ENCODE data around the gene HERPUD1. TPM values are rescaled to one million over a fixed set of nuclear protein-coding genes. Genes with fewer than 3 reads are reported as not detected.
"Not testable (repeated sequence)": the region's sequence is repeated elsewhere in the genome, so short reads cannot be mapped to it uniquely, and the experiment has no call there.

HERPUD1 gene
- total RNA-seq, 2 experiments from 2014 or later: 159 TPM

DNA sequence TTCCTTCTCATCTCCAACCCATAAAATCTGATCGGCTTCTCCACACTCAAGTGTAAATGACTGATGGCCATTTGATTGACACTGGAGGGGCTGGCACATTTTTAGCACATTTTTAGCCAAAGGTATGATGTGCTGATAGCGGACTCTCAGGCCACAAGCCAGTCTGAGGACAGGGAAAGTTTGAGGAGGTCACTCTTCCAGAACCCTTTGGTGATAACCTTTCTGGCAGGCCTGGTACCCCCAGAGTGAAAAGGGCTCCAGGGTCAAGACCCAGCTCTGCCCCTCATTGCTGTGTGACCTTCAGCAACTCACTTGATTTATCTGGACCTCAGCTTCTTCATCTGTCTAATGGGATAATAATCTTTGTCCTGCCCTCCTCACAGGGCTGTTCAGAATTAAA lies 55.8 kb downstream of the HERPUD1 start:
- Mint-ChIP-seq H3K27me3 (no peaks in the 10 kb centered on the region), H3K4me1 (ENCODE audit: low read depth) (peaks cover 63% of the 10 kb centered on the region), H3K36me3 (peaks cover 57% of the 10 kb centered on the region), H3K4me3 (peak overlapping the region; percentile 96), H3K9me3 (no peaks in the 10 kb centered on the region), H3K27ac (peak overlapping the region; percentile 99)
- no peak for DNase-seq
- intact Hi-C loops (cut with micrococcal nuclease): loop anchor here (2.0 kb wide), 1 partner anchor 23 kb away; no protein-coding TSS in a partner anchor
- ChIA-PET POLR2A (interaction anchor here (2.7 to 4.4 kb wide), 2 partner anchors 48 to 53 kb away, joined by 18 to 50 read pairs; no protein-coding TSS in a partner anchor), CTCF (interaction anchor here (2.5 to 8.6 kb wide), 2 partner anchors 23 to 54 kb away, joined by 18 to 91 read pairs; no protein-coding TSS in a partner anchor)

- ChIA-PET POLR2A (interaction anchor here (0.8 to 4.4 kb wide), 11 partner anchors 11 to 458 kb away, joined by 3 to 50 read pairs (median 6); partner anchors contain the start of gene CPNE2), CTCF (interaction anchor here (1.9 to 8.6 kb wide), 3 partner anchors 11 to 54 kb away, joined by 7 to 91 read pairs (median 18); no protein-coding TSS in a partner anchor)
- peak overlapping the region; percentile 99 for H3K27ac Mint-ChIP-seq
- H3K27me3 Mint-ChIP-seq: no peaks in the 10 kb centered on the region
- intact Hi-C loops (cut with micrococcal nuclease): loop anchor here (2.0 kb wide), 1 partner anchor 24 kb away; no protein-coding TSS in a partner anchor
- H3K4me1 Mint-ChIP-seq (ENCODE audit: low read depth): peaks cover 64% of the 10 kb centered on the region
- peak overlapping the region; percentile 96 for H3K4me3 Mint-ChIP-seq
- no peak for DNase-seq
- H3K9me3 Mint-ChIP-seq: no peaks in the 10 kb centered on the region
- peaks cover 57% of the 10 kb centered on the region for H3K36me3 Mint-ChIP-seq
Observed at GRCh38 chr16:56988161-56988947, 56.4 kb downstream of the HERPUD1 start.

- peaks cover 60% of the 10 kb centered on the region for H3K36me3 Mint-ChIP-seq
- ChIA-PET POLR2A (interaction anchor here (0.6 to 4.4 kb wide), 20 partner anchors 10 to 458 kb away, joined by 3 to 50 read pairs (median 5); partner anchors contain the start of genes CPNE2 and HERPUD1), CTCF (interaction anchor here (0.7 to 8.6 kb wide), 8 partner anchors 10 to 95 kb away, joined by 3 to 91 read pairs (median 4); no protein-coding TSS in a partner anchor)
- peaks cover 66% of the 10 kb centered on the region for H3K4me1 Mint-ChIP-seq (ENCODE audit: low read depth)
- DNase-seq: peak; percentile 94
- intact Hi-C loops (cut with micrococcal nuclease): loop anchor here (2.0 kb wide), 1 partner anchor 24 kb away; no protein-coding TSS in a partner anchor
- peak within 1 kb of the TSS; percentile 96 for H3K4me3 Mint-ChIP-seq
- no peaks in the 10 kb centered on the region for H3K27me3 Mint-ChIP-seq
- H3K9me3 Mint-ChIP-seq: no peaks in the 10 kb centered on the region
- H3K27ac Mint-ChIP-seq: peak within 1 kb of the TSS; percentile 99
Observed at GRCh38 chr16:56988948-56989945, 57.3 kb downstream of the HERPUD1 start, which contains the start of gene NLRC5. NLRC5 (plus strand) TSS chr16:56989557; CDS start chr16:57020713, 31,156 bp downstream.

DNA sequence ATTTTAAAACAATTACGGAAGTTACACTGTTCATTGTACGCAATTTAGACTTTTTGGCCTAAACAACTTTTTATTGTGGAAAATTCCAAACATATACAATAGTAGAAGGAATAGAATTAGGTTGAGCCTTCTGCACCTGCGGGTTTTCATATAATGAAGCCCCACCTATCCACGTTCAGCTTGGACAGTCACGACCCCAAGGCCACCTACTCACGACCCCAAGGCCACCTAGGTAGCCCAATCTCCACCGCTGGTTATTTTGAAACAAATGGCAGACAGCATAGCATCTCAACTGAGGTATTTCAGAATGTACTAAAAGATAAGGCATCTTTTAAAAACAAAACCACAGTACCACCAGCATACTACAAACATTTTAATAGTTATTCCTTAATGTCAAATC lies 58.0 kb downstream of the HERPUD1 start:
- DNase-seq: no peak
- Mint-ChIP-seq H3K27me3 (no peaks in the 10 kb centered on the region), H3K4me1 (ENCODE audit: low read depth) (peaks cover 66% of the 10 kb centered on the region), H3K27ac (peak overlapping the region; percentile 99), H3K4me3 (peak overlapping the region; percentile 96), H3K9me3 (no peaks in the 10 kb centered on the region), H3K36me3 (peaks cover 57% of the 10 kb centered on the region)
- CTCF ChIA-PET: interaction anchor here (0.7 to 8.6 kb wide), 8 partner anchors 9 to 94 kb away, joined by 3 to 91 read pairs (median 4); no protein-coding TSS in a partner anchor
- intact Hi-C loops (cut with micrococcal nuclease): loop anchor here (1.0 to 5.0 kb wide), 4 partner anchors 25 to 197 kb away; partner anchors contain the start of genes PSME3IP1 and RSPRY1
- POLR2A ChIA-PET: interaction anchor here (1.0 to 4.4 kb wide), 14 partner anchors 10 to 103 kb away, joined by 3 to 50 read pairs (median 6); partner anchors contain the start of genes CPNE2 and HERPUD1

- H3K4me3 Mint-ChIP-seq: peak overlapping the region; percentile 96
- ChIA-PET CTCF (interaction anchor here (1.6 kb wide), 1 partner anchor 32 kb away, joined by 4 read pairs; no protein-coding TSS in a partner anchor), POLR2A (interaction anchor here (1.3 to 4.4 kb wide), 6 partner anchors 9 to 59 kb away, joined by 6 to 50 read pairs (median 14); partner anchors contain the start of gene HERPUD1)
- no peaks in the 10 kb centered on the region for H3K27me3 Mint-ChIP-seq
- no peaks in the 10 kb centered on the region for H3K9me3 Mint-ChIP-seq
- intact Hi-C loops (cut with micrococcal nuclease): loop anchor here (1.0 to 5.0 kb wide), 4 partner anchors 10 to 197 kb away; partner anchors contain the start of genes PSME3IP1 and RSPRY1
- peak overlapping the region; percentile 99 for H3K27ac Mint-ChIP-seq
- peaks cover 58% of the 10 kb centered on the region for H3K36me3 Mint-ChIP-seq
- DNase-seq: peak; percentile 57
- peaks cover 64% of the 10 kb centered on the region for H3K4me1 Mint-ChIP-seq (ENCODE audit: low read depth)
Observed at GRCh38 chr16:56990407-56991286, 58.7 kb downstream of the HERPUD1 start.

GRCh38 chr16:56992431-56992830 lies 60.5 kb downstream of the HERPUD1 start:
- H3K36me3 Mint-ChIP-seq: peaks cover 67% of the 10 kb centered on the region
- peak overlapping the region; percentile 99 for H3K27ac Mint-ChIP-seq
- intact Hi-C loops (cut with micrococcal nuclease): loop anchor here (5.0 kb wide), 1 partner anchor 195 kb away; the partner anchor contains the start of genes PSME3IP1 and RSPRY1
- ChIA-PET POLR2A (interaction anchor here (0.6 to 2.3 kb wide), 4 partner anchors 10 to 123 kb away, joined by 3 to 9 read pairs (median 4); no protein-coding TSS in a partner anchor), CTCF (interaction anchor here (1.0 to 1.6 kb wide), 3 partner anchors 17 to 49 kb away, joined by 3 to 4 read pairs (median 4); no protein-coding TSS in a partner anchor)
- not testable (repeated sequence) for H3K27me3 Mint-ChIP-seq, DNase-seq, H3K9me3 Mint-ChIP-seq
- peaks cover 64% of the 10 kb centered on the region for H3K4me1 Mint-ChIP-seq (ENCODE audit: low read depth)
- H3K4me3 Mint-ChIP-seq: peak overlapping the region; percentile 96

GRCh38 chr16:56993204-56993603 lies 61.3 kb downstream of the HERPUD1 start:
- Mint-ChIP-seq H3K4me1 (ENCODE audit: low read depth) (peaks cover 64% of the 10 kb centered on the region), H3K27me3 (no peaks in the 10 kb centered on the region), H3K4me3 (peak overlapping the region; percentile 62), H3K36me3 (peaks cover 63% of the 10 kb centered on the region), H3K9me3 (no peaks in the 10 kb centered on the region), H3K27ac (peak overlapping the region; percentile 99)
- ChIA-PET POLR2A (interaction anchor here (1.4 to 2.3 kb wide), 2 partner anchors 9 to 49 kb away, joined by 3 to 9 read pairs; no protein-coding TSS in a partner anchor), CTCF (interaction anchor here (1.0 to 1.6 kb wide), 2 partner anchors 16 to 49 kb away, joined by 3 to 4 read pairs; no protein-coding TSS in a partner anchor)
- DNase-seq: no peak
- intact Hi-C loops (cut with micrococcal nuclease): loop anchor here (1.0 to 5.0 kb wide), 2 partner anchors 21 to 194 kb away; partner anchors contain the start of genes PSME3IP1 and RSPRY1

- Mint-ChIP-seq H3K4me1 (ENCODE audit: low read depth) (peaks cover 68% of the 10 kb centered on the region), H3K9me3 (no peaks in the 10 kb centered on the region), H3K27me3 (no peaks in the 10 kb centered on the region), H3K4me3 (peak overlapping the region; percentile 62), H3K36me3 (peaks cover 62% of the 10 kb centered on the region), H3K27ac (peak overlapping the region; percentile 99)
- ChIA-PET CTCF (interaction anchor here (2.4 kb wide), 1 partner anchor 17 kb away, joined by 10 read pairs; no protein-coding TSS in a partner anchor), POLR2A (interaction anchor here (1.0 to 1.8 kb wide), 3 partner anchors 9 to 61 kb away, joined by 3 to 6 read pairs (median 5); no protein-coding TSS in a partner anchor)
- intact Hi-C loops (cut with micrococcal nuclease): loop anchor here (5.0 kb wide), 1 partner anchor 193 kb away; the partner anchor contains the start of genes PSME3IP1 and RSPRY1
- DNase-seq: peak; percentile 25
Observed at GRCh38 chr16:56994311-56994710, 62.4 kb downstream of the HERPUD1 start.

Data from activated CD4-positive, alpha-beta memory T cell treated with anti-CD3 and anti-CD28 coated beads for 36 hours (primary cell).